NCI-H226 (cell line): Measurements from ENCODE around the gene VRK1.

ENCODE experiments used
- DNase-seq: peaks from one replicate; pipeline ENCODE4 v3.0.0-alpha.2; 2015

The VRK1 gene

GRCh38 chr14:96888593-96888992 is 91.4 kb downstream of the VRK1 start:
- no peak for DNase-seq

- DNase-seq = no peak
These were observed 91.9 kb downstream of the VRK1 start for GRCh38 chr14:96889091-96889490.

GRCh38 chr14:96893966-96894622 is 96.9 kb downstream of the VRK1 start:
- no peak for DNase-seq

GRCh38 chr14:96894966-96895365 is 97.8 kb downstream of the VRK1 start:
- no peak for DNase-seq

GRCh38 chr14:96895658-96896271 is 98.6 kb downstream of the VRK1 start:
- no peak for DNase-seq

GRCh38 chr14:96897184-96897583 is 100.0 kb downstream of the VRK1 start:
- DNase-seq = no peak

GRCh38 chr14:96901227-96901626 is 104.0 kb downstream of the VRK1 start:
- DNase-seq = no peak

- no peak for DNase-seq
These were observed 104.8 kb downstream of the VRK1 start for GRCh38 chr14:96902004-96902403.

- no peak for DNase-seq
These were observed 106.4 kb downstream of the VRK1 start for GRCh38 chr14:96903444-96904023.

GRCh38 chr14:96904201-96904600 is 107.0 kb downstream of the VRK1 start:
- no peak for DNase-seq

- no peak for DNase-seq
These were observed 107.9 kb downstream of the VRK1 start for GRCh38 chr14:96905065-96905464.

GRCh38 chr14:96905825-96906224 is 108.6 kb downstream of the VRK1 start:
- DNase-seq = no peak

GRCh38 chr14:96906434-96906833 is 109.3 kb downstream of the VRK1 start:
- DNase-seq = no peak

- no peak for DNase-seq
These were observed 112.7 kb downstream of the VRK1 start for GRCh38 chr14:96909841-96910364.

GRCh38 chr14:96911499-96912149 is 114.4 kb downstream of the VRK1 start:
- no peak for DNase-seq

- DNase-seq = no peak
These were observed 117.5 kb downstream of the VRK1 start for GRCh38 chr14:96914571-96915128.

- no peak for DNase-seq
These were observed 118.3 kb downstream of the VRK1 start for GRCh38 chr14:96915478-96915877.

GRCh38 chr14:96916751-96917150 is 119.6 kb downstream of the VRK1 start:
- DNase-seq = no peak

- DNase-seq = no peak
These were observed 120.3 kb downstream of the VRK1 start for GRCh38 chr14:96917442-96917963.

- DNase-seq = no peak
These were observed 122.8 kb downstream of the VRK1 start for GRCh38 chr14:96920023-96920422.

GRCh38 chr14:96920820-96921219 is 123.6 kb downstream of the VRK1 start:
- no peak for DNase-seq

- DNase-seq = no peak
These were observed 125.8 kb downstream of the VRK1 start for GRCh38 chr14:96922986-96923385.

GRCh38 chr14:96925422-96925821 is 128.2 kb downstream of the VRK1 start:
- DNase-seq = no peak
